ENCODE results near the gene TAS2R43.
"Not testable (repeated sequence)": the region's sequence is repeated elsewhere in the genome, so short reads cannot be mapped to it uniquely, and the experiment has no call there.

TAS2R43 gene

DNA sequence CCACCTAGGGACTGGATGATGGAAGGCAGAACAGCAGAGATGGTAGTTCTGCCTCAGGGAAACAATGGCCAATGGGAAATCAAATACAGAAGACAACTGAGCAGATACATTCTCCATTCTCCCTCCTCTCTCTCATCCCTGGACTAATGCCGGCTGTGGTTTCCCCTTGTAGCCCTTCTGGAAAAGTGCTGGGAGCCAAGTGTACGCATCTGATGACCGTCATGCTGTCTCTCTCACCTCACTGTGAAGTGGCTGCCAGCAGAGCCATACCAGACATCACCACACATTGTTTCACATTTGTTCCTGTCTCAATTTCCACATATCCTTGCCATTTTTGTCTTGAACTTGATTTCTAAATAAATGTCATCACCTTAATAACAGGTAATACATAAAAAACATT lies 33.1 kb downstream of the TAS2R43 start:
- no peak for DNase-seq

DNA sequence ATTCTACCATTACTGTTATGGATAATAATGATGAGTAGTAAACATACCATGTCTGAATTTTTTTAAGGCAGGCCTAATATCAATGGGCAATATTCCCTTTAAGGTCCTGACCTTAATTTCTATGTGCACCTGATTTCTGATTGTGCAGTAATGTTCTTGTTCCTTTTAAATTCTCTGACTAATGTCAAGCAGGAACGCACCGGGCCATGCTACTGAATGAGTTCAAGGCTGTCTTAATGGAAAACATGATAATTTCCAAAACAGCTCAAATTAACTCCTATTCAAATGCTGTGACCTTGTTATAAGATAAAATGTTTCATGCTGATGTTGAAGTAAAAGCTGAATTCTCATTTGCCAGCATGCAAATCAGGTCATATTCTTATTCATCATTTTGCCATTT lies 36.8 kb downstream of the TAS2R43 start:
- no peak for DNase-seq

DNA sequence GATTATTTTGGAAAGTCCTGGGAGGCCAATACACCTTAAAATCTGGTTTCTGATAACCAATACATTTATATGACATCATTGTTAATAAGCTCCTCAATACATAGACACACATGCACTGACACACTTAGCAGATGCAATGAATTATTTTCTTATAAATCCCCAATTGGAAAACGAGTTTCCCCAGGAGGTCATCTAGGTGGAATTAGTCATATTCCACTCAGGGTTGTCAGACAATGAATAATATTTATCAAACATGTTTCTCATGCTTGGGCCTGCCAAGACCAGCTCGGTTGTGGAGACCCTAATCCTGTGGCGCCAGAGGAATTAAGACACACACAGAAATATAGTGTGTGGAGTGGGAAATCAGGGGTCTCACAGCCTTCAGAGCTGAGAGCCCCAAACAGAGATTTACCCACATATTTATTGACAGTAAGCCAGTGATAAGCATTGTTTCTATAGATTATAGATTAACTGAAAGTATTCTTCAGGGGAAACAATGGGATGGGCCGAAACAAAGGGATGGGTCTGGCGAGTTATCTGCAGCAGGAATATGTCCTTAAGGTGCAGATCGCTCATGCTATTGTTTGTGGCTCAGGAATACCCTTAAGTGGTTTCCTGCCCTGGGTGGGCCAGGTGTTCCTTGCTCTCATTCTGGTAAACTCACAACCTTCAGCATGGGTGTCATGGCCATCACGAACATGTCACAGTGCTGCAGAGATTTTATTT lies 42.1 kb downstream of the TAS2R43 start:
- not testable (repeated sequence) for DNase-seq

DNA sequence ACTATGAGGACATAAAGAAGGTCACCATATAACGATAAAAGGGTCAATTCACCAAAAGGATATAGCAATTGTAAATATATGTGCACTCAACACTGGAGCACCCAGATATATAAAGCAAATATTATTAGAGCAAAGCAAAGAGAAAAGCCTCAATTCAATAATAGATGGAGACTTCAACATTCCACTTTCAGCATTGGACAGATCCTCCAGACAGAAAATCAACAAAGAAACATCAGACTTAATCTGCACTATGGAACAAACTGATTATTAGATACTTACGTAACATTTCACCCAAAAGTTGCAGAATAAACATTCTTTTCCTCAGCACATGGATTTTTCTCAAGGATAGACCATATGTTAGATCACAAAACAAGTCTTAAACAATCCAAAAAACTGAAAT lies 50.7 kb downstream of the TAS2R43 start:
- not testable (repeated sequence) for DNase-seq

Data from T-helper 1 cell (primary cell).